ENCODE measurements around the gene TBC1D17.

TBC1D17 gene

DNA sequence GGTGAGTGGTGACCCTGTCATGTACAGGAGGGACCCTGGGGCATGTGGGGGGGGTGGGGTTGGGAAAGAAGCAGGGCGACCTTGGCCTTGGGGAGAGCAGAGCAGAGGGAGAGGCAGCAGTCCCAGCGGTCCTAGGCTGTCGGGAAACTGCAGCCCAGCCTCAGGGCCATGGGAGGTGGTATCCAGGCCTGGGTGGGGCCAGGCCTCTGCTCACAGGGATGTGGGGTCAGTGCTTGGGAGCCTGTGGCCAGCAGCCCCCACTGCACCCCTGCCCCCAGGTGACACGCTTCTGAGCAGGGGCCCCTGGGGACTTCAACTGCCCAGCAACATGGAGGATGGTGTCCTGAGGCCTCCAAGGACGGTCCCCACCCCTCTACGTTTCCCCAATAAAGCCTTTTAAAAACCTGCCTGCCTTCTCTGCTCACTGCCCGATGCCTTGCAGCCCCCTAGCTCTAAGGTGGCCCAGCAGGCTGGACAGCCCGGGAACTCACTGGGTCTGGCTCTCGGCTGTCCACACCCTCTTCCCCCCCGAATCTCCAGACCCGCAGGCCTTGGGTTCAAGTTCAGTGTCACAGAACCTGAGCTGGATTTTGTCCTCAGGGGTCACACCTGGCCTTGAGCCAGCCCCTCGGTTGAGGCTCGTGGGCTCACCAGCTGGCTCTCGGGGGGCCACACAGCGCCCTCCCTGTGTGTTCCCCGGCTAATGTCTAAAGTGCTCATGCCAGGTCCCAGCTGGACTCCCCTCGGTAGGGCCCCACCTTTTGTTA, 17.0 kb upstream of the TBC1D17 start:
- DNase-seq: peak; percentile 37

- peak; percentile 47 for DNase-seq
Observed at GRCh38 chr19:49861107-49861506, 16.4 kb upstream of the TBC1D17 start.

DNA sequence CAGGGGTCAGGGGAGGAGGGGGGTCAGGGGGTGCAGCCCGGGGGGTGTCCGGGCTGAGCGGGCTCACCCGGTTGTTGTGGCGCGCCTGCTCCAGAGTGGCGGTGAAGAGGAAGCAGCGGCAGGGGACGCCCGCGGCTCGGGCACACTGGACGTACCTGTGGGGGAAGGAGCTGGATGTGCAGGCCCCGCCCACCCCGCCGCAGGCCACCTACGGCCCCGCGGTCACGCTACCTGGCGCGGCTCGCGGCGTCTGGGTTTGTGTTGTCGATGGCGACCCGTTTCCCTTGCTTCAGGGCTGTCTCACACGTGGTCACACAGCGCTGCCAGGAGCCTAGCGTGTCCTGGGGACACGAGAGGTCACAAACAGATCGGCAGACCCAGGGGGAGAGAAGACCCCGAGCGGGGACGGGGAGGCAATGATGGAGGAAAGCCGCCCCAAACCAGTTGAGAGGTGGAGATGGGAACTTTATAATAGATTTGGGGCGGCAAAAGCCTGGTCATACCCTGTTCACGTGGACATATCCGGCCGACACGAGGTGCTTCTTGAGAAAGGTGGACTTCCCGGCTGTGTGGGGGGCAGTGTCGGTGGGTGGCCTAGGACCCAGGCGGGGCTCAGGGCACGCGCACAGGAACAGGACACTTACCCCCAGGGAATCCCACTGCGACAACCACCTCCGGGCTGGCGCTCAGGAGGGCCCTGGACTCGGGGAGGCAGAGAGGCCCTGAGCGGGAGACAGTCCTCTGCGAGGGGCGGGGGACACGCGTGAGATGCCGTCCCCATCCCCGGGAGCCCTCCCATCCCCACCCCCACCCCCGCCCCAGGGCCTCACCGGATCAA, 15.7 kb upstream of the TBC1D17 start:
- peak; percentile 65 for DNase-seq

- DNase-seq: peak; percentile 39
Observed at GRCh38 chr19:49862391-49863253, 14.9 kb upstream of the TBC1D17 start.

GRCh38 chr19:49863254-49863934, 14.1 kb upstream of the TBC1D17 start:
- no peak for DNase-seq

DNA sequence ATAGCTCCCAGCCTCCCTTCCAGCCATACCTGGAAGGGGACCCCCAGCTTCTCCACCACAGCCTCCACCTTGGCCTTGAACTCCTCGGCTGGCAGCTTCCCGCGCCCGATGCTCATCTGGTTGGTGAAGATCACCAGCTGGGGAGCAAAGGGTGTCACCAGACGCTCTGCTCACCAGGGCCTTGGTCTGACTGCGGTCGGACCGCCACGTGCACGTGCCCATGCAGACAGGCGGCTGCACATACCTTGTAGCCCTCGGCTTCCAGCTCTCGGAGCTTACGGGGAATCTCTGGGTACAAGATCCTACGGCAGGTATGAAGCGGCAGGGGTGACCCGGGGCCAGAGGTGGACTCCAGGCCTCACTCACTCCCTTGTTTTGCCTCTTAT, 13.6 kb upstream of the TBC1D17 start:
- no peak for DNase-seq

- no peak for DNase-seq
Observed at GRCh38 chr19:49864890-49865289, 12.6 kb upstream of the TBC1D17 start.

- peak; percentile 100 for DNase-seq
Observed at GRCh38 chr19:49866933-49867782, 10.3 kb upstream of the TBC1D17 start, which contains the start of gene PNKP. Gene PNKP (minus strand): TSS chr19:49867576. CDS start chr19:49867204, 372 bp downstream.

DNA sequence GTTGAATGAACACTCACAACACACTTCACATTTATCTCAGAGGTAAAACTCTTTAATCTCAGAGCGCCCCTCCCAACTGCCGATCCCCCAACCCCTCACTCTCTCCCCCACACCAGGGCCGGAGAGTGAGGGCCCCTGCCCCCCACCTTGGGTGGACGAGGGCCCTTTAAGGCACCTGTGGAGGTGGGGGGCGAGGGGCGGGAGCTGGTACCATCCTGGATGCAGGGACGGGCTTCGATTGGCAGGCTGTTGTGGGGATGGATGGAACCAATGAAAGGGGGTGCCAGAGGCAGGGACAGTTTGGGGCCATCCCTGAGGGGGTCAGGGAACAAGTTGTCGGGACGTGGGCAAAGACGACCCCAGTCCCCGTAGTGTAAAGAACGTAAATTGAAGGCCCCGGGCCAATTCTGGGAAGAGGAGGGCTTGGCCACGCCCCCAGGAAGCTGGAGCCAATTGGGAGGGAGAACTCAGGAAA, 8.5 kb upstream of the TBC1D17 start:
- DNase-seq: peak; percentile 93

DNA sequence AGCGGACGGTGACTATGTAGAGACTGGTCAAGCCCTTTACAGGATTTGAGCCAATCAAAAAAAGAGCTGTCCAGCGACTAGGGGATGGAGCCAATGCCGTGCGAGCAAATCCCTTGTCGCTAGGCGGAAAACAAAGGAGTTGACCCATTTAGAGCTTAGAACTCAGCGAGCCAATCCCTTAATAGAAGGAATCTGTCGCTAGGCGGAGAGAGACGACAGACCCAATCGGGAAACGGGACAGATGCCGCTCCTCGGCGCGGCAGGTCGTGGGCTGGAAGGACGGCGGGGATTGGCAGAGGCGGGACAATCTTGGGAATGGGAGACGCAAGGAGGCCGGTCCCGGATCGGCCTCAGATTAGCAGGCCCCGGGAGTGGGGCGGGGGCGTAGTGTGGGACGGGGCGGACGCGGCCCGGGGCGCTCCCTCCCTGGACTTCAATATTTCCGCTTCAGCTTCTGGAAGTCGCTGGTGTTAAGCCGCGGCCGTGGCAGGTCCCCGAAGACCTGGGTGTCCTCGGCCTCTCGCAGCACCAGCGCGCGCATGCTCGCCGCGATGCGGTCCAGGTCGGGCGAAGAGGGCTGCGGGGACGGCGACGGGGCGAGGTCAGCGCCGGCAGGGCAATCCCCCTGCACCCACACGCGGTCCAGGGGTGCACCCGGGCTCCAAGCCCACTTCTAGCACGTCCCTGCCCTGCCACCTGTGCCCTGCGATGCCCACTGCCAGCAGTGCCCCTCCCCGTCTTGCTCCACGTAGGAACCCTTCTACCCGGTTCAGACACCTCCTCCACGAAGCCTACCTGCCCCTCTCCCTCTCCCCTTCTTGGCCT, 7.8 kb upstream of the TBC1D17 start:
- peak; percentile 97 for DNase-seq

- DNase-seq: no peak
Observed at GRCh38 chr19:49870309-49870901, 7.1 kb upstream of the TBC1D17 start.

DNA sequence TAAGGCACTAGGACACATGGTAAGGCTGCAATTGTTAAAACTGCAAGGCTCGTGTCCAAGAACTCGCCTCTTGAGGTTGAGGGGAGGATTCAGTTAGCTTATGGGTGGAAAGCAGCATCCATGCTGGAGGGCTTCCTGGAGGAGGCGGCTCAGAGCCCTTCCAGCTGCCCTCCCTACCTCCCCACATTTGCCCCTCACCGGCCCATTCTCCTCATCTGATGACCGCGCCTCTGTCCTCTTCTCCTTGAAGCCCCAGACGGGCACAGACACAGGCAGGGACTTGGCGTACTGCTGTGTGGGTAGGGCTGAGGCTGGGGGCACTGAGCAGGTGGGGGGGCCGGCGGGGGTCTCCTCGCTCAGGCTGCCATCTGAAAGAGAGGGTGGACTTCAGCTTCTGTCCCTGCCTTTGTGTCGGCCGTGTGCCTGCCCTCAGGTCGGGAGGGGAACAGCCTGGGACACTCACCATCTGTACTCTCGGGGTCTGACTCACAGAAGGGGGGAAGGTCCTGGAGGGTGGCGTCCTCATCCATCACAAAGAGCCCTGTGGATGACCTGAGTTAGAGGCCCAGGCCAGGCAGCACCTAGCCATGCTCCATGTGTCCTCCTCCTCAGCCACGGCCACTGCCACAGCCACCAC, 6.0 kb upstream of the TBC1D17 start:
- no peak for DNase-seq

DNA sequence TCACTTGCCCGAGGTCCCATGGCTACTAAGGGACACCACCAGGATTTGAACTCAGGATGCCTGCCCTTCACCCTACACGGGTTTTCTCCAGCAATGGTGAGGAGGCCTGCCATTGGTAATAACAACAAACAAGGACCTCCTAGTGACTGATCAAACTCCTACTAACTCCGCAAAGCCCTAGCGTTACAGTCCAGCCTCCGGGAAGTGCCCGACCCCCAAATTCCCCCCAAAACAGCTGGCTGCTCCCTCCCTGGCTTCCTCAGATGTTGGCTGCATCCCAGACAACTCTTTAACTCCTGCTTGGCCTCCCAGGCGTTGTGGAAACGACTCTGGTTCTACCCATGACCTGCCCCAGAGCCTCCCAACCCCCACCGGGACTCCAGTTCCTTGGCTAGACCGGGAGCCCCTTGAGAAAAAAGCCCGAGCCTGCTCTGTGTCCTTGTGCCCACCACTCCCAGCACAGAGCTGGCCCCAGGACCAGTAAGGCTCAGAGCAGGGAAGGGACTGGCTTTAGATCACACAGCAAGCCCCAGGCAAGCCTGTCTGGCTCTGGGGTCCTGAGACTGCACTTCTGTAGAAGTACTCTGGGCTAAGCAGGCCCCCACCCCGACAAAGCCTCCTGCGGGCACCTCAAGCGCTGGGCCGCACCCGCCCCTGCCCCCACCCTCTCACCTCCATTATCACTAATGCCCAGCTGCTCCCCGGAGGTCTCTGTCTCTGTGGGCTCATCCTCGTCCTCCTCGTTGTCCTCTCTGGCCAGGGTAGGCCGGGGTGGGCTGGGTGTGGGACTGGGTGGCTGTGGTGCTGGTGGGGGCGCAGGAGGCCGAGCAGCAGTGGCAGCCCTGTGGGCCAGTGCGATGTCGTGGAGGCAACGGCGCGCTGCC, 5.0 kb upstream of the TBC1D17 start:
- no peak for DNase-seq

DNA sequence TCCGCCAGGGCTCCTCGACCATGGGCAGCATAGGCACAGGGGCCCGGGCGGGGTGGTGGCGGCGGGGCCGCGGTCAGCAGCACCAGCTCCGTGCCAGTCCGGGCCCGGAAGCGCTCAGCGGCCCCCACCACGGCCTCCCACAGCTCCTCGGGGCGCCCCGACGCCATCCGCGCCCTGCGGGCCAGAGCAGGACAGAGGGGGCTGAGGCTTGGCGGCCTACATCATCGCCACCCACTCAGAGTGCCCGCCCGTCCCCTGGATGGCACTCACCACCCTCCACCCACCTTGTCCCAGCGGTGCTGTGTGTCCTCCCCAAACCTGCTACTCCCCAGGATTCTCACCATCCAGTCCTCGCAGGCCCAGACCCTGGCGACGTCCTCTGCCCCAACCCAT, 4.4 kb upstream of the TBC1D17 start:
- DNase-seq: no peak

DNA sequence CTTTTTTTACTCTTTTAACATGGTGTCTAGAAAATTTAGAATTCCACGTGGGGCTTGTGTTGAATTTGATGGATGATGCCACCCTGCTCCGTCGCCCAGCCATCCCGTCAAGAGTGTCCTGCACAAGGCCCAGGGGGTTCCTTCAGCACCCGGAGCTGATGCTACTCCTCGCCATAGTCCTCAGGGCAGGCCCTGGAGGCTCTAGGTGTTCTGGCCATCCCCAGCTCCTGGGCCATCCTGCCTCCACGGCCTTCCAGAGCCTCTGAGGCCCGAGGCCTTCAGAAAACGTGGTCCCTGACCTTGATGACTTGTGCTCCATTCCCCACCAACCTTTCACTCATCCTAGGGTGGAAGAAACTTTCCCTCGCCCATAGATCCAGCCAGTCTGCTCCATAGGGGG, 3.7 kb upstream of the TBC1D17 start:
- DNase-seq: no peak

DNA sequence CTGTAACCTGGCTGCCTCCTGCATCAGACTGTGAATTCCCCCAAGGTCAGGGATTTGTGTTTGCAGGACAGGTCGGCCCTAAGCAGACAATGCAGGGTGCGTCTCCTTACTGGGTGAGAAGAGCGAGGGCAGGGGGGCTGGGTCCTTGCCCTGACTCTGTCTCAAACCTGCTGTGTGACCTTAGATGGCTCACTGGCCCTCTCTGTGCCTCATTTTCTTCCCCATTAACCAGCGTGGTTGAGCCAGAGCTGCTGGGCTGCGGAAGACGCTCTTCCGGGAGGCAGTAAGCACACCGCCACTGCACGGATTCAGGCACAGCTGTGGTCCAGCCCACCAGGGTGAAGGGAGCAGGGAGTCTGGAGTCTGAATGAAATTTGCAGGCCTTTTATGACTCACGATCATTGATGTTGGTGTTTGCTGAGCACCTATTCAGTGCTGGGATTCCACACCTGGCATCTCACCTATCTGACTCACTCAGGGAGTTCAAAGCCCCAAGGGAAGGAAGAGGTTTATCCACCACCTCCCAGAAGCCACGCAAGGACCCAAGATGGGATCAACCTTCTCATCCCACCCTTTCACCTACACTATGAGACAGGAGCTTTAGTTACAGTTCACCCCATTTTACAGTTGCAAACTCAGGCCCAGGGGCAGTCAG, 2.9 kb upstream of the TBC1D17 start:
- DNase-seq: no peak

DNA sequence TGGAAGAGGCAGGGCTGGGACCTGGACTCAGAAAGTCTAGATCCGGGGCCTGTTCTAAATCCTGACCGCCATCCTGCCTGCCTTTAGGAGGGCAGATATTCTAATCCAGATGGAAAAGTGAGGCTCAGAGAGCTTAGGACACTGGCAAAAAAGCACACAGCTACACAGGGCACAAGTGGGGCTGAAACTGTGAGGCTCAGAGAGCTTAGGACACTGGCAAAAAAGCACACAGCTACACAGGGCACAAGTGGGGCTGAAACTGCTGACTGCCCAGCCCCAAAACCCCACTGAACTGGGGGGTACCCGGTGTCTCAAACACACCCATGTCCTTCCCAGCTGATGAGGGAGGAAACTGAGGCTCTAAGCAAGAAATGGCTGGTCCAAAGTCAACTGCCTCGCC, 2.3 kb upstream of the TBC1D17 start:
- no peak for DNase-seq

All from right kidney (tissue), 1 donor.